Measurements from ENCODE around the gene DDX21.
"Not testable (repeated sequence)": the region's sequence is repeated elsewhere in the genome, so short reads cannot be mapped to it uniquely, and the experiment has no call there.

DDX21 gene

DNA sequence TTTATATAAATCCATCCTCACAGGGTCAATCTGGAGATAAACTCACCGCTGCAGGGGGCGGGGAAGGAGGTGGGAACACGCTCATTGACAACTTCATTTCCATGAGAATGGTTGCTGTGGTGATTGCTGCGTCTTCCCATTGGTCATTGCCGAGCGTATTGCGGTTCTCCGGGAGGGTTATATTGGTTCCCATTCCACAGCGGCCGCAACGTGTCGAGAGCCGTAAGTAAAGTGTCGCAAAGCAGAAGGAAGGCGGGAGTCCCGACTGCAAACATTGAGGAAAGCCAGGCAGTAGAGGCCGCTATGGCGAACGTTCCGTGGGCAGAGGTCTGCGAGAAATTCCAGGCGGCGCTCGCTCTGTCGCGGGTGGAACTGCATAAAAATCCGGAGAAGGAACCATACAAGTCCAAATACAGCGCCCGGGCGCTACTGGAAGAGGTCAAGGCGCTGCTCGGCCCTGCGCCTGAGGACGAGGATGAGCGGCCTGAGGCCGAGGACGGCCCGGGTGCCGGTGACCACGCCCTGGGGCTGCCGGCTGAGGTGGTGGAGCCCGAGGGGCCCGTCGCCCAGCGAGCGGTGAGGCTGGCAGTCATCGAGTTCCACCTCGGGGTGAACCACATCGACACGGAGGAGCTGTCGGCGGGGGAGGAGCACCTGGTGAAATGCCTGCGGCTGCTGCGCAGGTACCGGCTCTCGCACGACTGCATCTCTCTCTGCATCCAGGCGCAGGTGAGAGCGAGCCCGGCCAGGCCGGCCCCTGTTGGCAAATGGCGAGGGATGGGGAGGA, 32.8 kb downstream of the DDX21 start, which contains the start of gene KIFBP:
Gene KIFBP (plus strand): TSS at position 274 of the 787 bp plus-strand sequence. CDS start 30 bp downstream, at position 304.
- peak; percentile 98 for DNase-seq

DNA sequence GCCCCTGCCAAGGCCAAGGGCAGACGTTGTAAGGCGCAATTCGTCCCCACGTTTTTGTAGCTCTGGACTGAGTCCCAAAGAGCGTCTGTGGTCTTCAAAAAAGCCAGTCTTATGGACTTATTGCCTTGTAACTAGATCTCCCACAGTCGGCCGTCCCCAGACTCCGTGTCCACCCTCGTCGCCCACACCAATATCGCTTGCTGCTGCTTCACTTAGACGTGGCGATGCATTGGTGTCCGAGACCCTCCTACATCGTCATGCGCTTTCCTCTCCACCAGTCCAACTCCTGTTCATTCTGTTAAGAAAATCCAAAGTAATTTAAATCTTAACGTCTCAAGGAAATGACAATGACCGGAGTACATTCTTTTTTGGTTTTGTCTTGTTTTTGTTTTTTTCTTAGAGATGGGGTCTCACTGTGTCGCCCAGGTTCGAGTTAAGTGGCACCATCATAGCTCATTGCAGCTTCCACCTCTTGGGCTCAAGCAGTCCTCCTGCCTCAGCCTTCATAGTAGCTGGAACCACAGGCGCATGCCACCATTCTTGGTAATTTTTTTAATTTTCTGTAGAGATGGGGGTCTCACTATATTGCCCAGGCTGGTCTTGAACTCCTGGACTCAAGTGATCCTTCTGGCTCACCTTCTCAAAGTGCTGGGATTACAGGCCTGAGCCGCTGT, 33.5 kb downstream of the DDX21 start:
- peak; percentile 30 for DNase-seq

DNA sequence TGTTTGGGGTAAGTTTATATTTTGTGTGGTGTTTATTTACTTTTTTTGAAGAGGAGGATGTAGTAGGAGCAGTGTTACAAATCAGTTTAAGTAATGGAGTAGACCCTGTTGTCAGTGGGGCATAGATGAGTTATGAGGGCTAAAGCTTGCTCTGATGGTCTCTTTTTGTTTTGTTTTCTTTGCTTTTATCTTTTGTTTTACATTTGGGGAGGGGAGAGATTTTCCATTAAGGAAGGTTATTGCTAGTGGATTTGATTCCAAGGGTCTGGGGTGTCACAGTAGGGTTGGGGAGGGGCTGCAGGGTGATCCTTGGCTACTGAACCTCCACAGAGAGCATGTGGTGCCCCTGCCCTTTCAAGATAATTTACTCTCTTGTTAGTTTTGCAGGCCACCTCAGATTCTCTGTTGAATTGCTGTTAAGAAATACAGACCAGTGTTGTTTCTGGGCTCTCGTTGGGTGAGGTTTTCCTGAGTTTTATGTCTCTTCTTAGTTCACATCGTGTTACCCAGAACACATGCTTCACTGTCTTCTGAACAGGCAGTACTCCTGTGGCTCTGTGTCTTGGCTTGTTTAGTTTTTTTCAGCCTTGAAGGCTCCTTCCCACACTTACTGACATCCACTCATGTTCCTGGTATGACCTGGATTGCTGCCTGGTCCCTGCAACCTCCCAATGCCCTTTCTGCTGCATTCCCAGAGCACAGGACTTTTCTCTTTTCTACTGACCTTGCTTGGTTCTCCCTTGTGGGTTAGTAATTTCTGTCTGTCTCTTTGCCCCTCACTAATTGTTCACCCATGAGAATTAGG, 36.9 kb downstream of the DDX21 start:
- no peak for DNase-seq

DNA sequence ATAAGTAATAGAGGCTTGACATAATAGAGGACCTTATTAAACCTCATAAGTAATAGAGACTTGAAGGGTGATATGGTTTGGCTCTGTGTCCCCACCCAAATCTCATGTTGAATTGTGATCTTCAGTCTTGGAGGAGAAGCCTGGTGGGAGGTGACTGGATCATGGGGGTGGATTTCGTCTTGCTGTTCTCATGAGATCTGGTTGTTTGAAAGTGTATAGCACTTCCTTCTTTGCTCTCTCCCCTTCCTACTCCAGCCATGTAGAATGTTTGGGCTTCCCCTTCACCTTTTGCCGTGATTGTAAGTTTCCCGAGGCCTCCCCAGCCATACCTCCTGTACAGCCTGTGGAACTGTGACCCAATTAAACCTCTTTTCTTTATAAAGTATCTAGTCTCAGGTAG, 41.2 kb downstream of the DDX21 start:
- no peak for DNase-seq

DNA sequence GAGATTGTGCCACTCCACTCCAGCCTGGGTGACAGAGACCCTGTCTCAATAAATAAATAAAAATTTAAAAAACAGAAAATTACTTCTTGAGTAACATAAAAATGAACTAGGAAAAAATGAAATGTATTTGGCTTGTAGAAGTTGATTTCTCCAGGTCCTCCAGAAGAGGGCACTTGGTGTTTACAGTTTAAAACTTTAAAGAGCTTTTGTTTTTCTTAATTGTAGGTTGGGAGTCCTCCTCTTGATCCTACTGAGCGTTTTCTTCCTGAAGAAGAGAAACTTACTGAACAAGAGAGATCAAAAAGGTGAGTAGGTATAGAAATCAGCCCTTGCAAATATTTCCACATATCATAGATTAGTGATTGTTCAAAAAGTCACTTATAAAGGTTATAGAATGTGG, 48.9 kb downstream of the DDX21 start:
- peak; percentile 79 for DNase-seq

DNA sequence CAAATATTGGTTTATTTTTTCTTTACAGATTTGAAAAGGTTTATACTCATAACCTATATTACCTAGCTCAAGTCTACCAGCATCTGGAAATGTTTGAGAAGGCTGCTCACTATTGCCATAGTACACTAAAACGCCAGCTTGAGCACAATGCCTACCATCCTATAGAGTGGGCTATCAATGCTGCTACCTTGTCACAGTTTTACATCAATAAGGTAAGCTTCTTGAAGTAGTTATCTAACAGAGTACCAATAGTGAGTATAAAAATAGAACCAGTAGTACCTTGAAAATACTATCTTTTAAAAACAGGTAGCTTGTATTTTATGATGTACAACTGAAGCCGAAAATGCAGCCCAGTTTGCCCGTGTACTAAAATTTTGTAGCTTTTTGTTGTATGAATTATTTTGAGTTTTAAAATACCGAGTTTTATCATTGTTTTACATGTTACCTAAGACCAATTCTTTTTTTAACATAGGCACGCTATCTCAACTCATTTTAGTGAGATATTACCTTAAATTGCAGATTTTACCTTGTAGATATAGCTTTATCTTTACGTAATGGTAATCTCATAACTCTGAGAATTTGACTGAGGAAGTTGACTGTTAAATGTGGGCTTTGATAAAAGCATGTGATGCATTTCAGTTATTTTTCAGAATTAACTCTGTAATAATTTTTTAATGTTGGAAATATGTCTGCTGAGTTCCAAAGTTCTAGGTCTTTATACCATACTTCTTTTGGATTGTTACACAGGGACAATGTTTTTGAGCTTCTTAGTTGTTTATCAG, 49.9 kb downstream of the DDX21 start:
- peak; percentile 22 for DNase-seq

DNA sequence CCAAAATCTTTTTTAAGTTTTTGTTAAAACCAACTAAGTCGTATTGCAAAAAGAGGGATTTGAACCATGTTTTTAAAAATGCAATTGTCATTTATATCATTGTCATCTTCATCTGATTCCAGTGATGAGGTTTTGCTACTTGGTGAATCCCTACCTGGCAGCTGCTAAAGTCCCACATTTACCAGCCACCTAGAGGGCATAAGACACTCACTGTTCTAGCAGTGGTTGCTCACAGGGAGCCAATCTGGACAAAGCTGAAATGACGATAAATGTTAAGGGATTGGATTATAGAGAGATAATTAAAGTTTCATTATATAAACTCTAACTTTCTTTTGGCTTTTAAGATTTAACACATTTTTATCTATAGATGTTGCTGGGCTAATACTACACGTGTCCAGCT, 51.3 kb downstream of the DDX21 start:
- DNase-seq: peak; percentile 12

DNA sequence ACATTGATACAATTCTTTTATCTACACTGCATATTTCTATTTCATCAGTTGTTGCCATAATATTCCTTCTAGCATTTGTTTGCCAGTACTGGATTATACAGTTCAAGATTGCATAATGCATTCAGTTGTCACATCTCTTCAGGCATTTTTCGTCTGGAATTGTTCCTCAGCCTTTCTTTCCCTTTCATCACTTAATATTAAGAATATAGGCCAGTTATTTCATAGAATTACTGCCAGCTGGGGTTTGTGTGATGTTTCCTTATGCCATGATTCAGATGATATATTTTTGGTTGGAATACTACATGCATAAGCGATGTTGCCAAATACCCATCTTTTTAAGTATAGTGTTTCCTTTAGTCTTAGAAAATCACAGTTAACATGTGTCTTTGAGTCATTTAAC, 53.4 kb downstream of the DDX21 start:
- no peak for DNase-seq

DNA sequence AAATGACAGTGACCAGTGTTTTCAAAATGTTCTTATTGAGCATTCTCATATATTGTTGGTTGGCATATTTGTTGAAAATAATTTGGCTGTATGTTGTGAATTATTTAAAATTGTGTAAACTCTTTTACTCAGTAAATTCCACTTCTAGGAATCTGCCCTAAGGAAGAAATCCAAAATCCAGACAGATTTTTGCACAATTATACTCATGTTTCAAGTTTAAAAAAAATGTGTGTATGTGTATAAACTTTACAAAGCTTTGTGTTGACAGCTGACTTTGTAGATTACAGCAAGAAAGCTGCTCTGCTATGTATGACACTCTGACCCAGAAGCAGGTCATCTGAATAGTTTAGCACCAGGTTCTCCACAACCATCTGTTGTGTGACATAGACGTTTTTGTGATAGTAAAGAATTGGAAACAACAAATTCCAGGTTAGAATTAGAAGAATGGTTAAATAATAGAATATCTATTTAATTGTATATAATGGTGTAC, 54.2 kb downstream of the DDX21 start:
- DNase-seq: no peak

DNA sequence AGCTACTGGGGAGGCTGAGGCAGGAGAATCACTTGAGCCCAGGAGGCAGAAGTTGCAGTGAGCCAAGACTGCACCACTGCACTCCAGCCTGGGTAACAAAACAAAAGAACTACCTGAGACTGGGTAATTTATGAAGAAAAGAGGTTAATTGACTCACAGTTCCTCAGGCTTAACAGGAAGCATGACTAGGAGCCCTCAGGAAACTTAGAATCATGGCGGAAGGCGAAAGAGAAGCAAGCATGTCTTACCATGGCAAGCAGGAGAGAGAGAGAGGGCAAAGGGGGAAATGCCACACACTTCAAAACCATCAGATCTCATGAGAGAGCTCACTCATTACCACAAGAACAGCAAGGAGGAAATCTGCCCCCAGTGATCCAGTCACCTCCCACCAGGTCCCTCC, 56.8 kb downstream of the DDX21 start:
- not testable (repeated sequence) for DNase-seq

DNA sequence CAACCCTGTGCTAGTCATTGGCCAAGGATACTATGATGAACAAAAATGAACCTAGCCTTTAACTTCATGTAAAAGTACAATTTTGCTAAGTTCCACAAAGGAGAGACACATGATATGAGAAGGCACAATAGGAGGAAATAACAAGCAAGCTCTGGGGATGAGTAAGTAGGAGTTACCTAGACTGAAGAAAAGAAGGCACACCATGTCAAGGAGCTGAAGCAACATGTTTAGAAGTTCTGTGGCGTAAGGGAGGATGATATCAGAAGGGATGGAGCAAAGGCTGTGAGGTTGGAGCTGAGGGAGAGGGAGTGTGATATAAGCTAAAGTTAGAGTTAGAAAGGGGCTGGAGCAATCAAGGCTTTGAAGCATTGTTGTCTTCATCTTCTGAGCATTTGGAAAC, 58.2 kb downstream of the DDX21 start:
- no peak for DNase-seq

DNA sequence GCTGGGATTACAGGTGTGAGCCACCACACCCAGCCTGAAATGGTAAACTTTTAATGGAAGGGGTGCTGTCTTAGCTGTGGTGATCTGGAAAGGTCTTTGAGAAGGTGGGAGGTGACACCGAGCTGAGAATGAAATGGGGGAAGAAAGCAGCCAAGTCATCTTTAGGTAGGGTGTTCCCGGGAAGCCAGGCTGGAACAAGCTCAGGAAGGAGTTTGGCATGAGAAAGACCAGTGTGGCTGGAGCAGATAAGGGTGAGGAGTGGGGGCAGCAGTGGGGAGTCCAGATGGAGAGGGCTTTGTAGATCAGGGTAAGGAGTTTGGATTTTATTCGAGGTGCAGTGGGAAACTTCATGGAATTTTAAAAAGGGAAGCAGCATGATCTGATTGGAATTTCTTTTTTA, 62.6 kb downstream of the DDX21 start:
- no peak for DNase-seq

DNA sequence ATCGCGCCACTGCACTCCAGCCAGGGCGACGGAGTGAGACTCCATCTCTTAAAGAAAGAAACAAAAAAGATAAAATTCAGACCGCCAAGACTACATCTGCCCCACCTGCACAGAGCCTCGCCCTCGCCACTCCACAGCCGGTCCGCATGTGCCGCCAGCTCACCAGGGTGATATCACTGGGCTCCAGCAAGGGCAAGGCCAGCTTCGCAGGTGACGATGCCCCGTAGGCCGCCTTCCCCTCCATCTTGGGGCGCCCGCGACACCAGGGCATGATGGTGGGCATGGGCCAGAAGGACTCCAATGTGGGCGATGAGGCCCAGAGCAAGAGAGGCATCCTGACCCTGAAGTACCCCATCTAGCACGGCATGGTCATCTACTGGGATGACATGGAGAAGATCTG, 66.6 kb downstream of the DDX21 start:
- no peak for DNase-seq

DNA sequence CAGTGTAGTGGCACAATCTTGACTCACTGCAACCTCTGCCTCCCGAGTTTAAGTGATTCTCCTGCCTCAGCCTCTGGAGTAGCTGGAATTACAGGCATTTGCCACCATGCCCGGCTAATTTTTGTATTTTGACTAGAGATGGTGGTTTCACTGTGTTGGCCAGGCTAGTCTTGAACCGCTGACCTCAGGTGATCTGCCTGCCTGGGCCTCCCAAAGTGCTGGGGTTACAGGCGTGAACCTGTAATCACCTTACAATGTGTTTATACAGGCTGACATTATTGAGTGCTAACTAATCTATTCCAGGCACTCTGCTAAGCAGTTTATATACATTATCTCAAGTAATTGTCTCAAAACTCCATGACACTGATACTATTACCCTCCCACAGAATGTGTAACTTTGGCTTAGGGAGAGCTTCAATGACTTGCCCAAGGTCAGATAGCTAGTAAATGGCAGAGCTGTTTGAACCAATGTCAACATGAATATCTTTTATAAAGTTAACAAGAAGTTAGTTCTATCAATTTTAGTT, 69.5 kb downstream of the DDX21 start:
- DNase-seq: no peak

DNA sequence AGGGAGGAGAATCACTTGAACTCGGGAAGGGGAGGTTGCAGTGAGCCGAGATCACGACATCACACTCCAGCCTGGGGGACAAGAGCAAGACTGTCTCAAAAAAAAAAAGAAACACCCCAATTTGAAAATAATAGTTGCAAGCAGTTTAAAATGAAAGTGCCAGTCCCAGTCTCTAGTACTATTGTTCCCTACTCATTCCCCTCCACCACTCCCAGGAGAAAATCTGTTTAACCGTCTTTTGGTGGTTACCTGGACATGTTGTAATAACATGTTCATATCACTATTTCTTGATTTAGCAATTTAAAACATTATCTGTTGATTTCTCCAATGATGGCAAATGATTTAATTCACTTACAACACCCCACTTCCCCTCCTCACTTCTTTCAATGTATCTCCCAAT, 77.3 kb downstream of the DDX21 start:
- no peak for DNase-seq

Measured in hematopoietic multipotent progenitor cell treated with erythropoietin and hydrocortisone succinate and interleukin-3 and kit ligand, for 8 days (in vitro differentiated cells).